ENCODE measurements around the gene RPH3AL. TPM values are rescaled to one million over a fixed set of nuclear protein-coding genes. Genes with fewer than 3 reads are reported as not detected.

RPH3AL gene
- total RNA-seq, 4 donors from 2014 or later: 24.3 to 90.5 (median 47.2) TPM

GRCh38 chr17:302300-302698 lies 50.3 kb downstream of the RPH3AL start:
- Histone ChIP-seq H3K4me1 (peaks cover 4 to 21% (median 11%) of the 10 kb centered on the region in 4 donors), H3K27ac (peak overlapping the region; percentile 69 to 84 (median 76)), H3K27me3 (no peaks in the 10 kb centered on the region), H3K9me3 (no peaks in the 10 kb centered on the region), H3K36me3 (no peaks in the 10 kb centered on the region), H3K4me3 (peak overlapping the region in 1 of 4 donors; percentile 1)
- 41% methylated on average over 24 of the region's 24 CpGs; no CpG with 5 or more reads in 1 of the 2 donors for WGBS, 2 donors (ENCODE audit: low coverage in 1 of 2)
- TF ChIP-seq EP300 (IDR thresholded peaks at IDR 0.05; ENCODE audit: low read depth) (no peak), POLR2A (IDR thresholded peaks at IDR 0.05) (peak; percentile 66), CTCF (IDR thresholded peaks at IDR 0.05) (no peak), POLR2AphosphoS5 (IDR thresholded peaks at IDR 0.05) (peak in 2 of 3 donors; percentile 48 to 77)
- in situ Hi-C loops (cut with MboI; ENCODE audit: low pct_ligation_motif_present in 1 of 4, low pct_unique_long_range_greater_than_20kb in 1 of 4, low sequenced_read_pairs in 3 of 4) (no loop called here), intact Hi-C loops (cut with DNase I; ENCODE audit: low total_unique reads) (no loop called here)
- DNase-seq: peak; percentile 90

DNA sequence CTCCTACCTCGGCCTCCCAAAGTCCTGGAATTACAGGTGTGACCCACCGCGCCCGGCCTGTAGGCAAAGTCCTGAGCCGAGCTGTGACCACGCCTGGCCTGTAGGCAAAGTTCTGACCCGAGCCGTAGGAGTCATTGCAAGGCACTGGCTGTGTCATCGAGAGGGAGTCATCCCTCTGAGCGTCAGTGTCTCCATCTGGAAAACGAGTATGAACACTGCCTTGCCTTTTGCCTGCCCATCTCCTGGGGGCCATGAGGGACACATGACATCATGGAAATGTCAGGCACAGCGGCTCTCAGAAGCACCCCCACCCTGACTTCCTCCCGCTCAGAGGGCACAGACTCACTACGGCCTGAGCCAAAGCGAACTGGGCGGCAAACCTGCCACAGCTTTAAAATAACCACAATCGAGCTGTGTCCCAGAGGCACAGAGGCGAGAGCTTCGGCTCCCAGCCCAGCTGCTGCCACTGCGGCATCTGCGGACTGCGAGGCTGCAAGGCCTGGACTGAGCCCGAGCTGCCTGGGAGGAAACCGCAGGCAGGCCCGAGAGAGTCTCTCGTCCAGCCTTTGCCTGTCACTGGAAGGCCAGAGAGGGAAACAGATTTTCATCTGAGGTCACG lies 50.8 kb downstream of the RPH3AL start:
- WGBS, 2 donors (ENCODE audit: low coverage in 1 of 2): 68% methylated on average over 27 of the region's 27 CpGs; no CpG with 5 or more reads in 1 of the 2 donors
- peak; percentile 48 for DNase-seq
- intact Hi-C loops (cut with DNase I; ENCODE audit: low total_unique reads): no loop called here

GRCh38 chr17:300881-301280 lies 51.7 kb downstream of the RPH3AL start:
- TF ChIP-seq EP300 (IDR thresholded peaks at IDR 0.05; ENCODE audit: low read depth) (no peak), CTCF (IDR thresholded peaks at IDR 0.05) (no peak), POLR2AphosphoS5 (IDR thresholded peaks at IDR 0.05) (no peak), POLR2A (IDR thresholded peaks at IDR 0.05) (no peak)
- peaks cover 4 to 21% (median 11%) of the 10 kb centered on the region in 4 donors for H3K4me1 ChIP-seq
- no peak overlapping the region for H3K4me3 ChIP-seq
- H3K36me3 ChIP-seq: no peaks in the 10 kb centered on the region
- peak overlapping the region in 1 of 4 donors; percentile 84 for H3K27ac ChIP-seq
- in situ Hi-C loops (cut with MboI; ENCODE audit: low pct_ligation_motif_present in 1 of 4, low pct_unique_long_range_greater_than_20kb in 1 of 4, low sequenced_read_pairs in 3 of 4) (no loop called here), intact Hi-C loops (cut with DNase I; ENCODE audit: low total_unique reads) (no loop called here)
- no peaks in the 10 kb centered on the region for H3K27me3 ChIP-seq
- H3K9me3 ChIP-seq: no peaks in the 10 kb centered on the region
- WGBS, 2 donors (ENCODE audit: low coverage in 1 of 2): 96% methylated on average over 11 of the region's 11 CpGs; no CpG with 5 or more reads in 1 of the 2 donors
- DNase-seq: no peak

More for the DNA sequence above, 50.8 kb downstream of the RPH3AL start:
- in situ Hi-C loops (cut with MboI; ENCODE audit: low pct_ligation_motif_present in 1 of 4, low pct_unique_long_range_greater_than_20kb in 1 of 4, low sequenced_read_pairs in 3 of 4): no loop called here
- Histone ChIP-seq H3K27me3 (no peaks in the 10 kb centered on the region), H3K4me3 (peak overlapping the region in 1 of 4 donors; percentile 1), H3K36me3 (no peaks in the 10 kb centered on the region), H3K9me3 (no peaks in the 10 kb centered on the region), H3K4me1 (peaks cover 4 to 21% (median 11%) of the 10 kb centered on the region in 4 donors), H3K27ac (peak overlapping the region; percentile 69 to 84 (median 76))
- TF ChIP-seq POLR2AphosphoS5 (IDR thresholded peaks at IDR 0.05) (no peak), CTCF (IDR thresholded peaks at IDR 0.05) (peak in 1 of 5 experiments; percentile 37)

- Histone ChIP-seq H3K27ac (peak overlapping the region in 1 of 4 donors; percentile 61), H3K4me1 (peaks cover 4 to 21% (median 11%) of the 10 kb centered on the region in 4 donors), H3K36me3 (no peaks in the 10 kb centered on the region), H3K27me3 (no peaks in the 10 kb centered on the region), H3K9me3 (no peaks in the 10 kb centered on the region), H3K4me3 (no peak overlapping the region)
- intact Hi-C loops (cut with DNase I; ENCODE audit: low total_unique reads): no loop called here
- DNase-seq: no peak
- in situ Hi-C loops (cut with MboI; ENCODE audit: low pct_ligation_motif_present in 1 of 4, low pct_unique_long_range_greater_than_20kb in 1 of 4, low sequenced_read_pairs in 3 of 4): no loop called here
- 73% methylated on average over 23 of the region's 23 CpGs; no CpG with 5 or more reads in 1 of the 2 donors for WGBS, 2 donors (ENCODE audit: low coverage in 1 of 2)
- TF ChIP-seq POLR2AphosphoS5 (IDR thresholded peaks at IDR 0.05) (peak in 2 of 3 donors; percentile 41 to 75), CTCF (IDR thresholded peaks at IDR 0.05) (no peak), POLR2A (IDR thresholded peaks at IDR 0.05) (no peak)
Measured at GRCh38 chr17:299546-299945, 53.1 kb downstream of the RPH3AL start.

All from transverse colon (tissue), 4 donors.